A673 (cell line): ENCODE measurements around the gene DIS3L2. TPM values are rescaled to one million over a fixed set of nuclear protein-coding genes. Genes with fewer than 3 reads are reported as not detected.

Source experiments
- BruUV-seq: library from RNA; stranded (reverse); fragments of 400-500 nt; replicated peaks from 2 replicates; lab custom pipeline; 2021; lab: Mats Ljungman, UMichigan
- CTCF ChIA-PET: fragments of 300-600 bp; sonication (Branson Sonifier 250); formaldehyde crosslinking; loops from one replicate; lab custom pipeline; 2022; ENCODE audit warnings: antibody characterized with exemption; lab: Charles Lee
- POLR2A ChIA-PET: fragments of 300-600 bp; sonication (Branson Sonifier 250); formaldehyde crosslinking; loops from one replicate; lab custom pipeline; 2022; ENCODE audit warnings: antibody characterized with exemption; ENCODE audit not compliant: low non-redundant PET; lab: Charles Lee
- DNase-seq: peaks from one replicate; pipeline ENCODE4 v3.0.0-alpha.2; 2015; ENCODE audit warnings: low spot score
- H3K27ac ChIP-seq: fragments of 200-600 bp; sonication (generic); 2 replicates; pipeline ENCODE4 v1.5.1; 2016; ENCODE audit warnings: mixed run types, low read depth, mild to moderate bottlenecking, mixed read lengths, antibody characterized with exemption, low read length; ENCODE audit not compliant: poor library complexity, severe bottlenecking
- H3K27me3 ChIP-seq: fragments of 200-600 bp; sonication (generic); replicated peaks from 2 replicates; pipeline ENCODE4 v1.6.1; 2017; ENCODE audit warnings: mixed run types, low read depth, mild to moderate bottlenecking, mixed read lengths, antibody characterized with exemption, low read length; ENCODE audit not compliant: insufficient read depth, poor library complexity
- H3K36me3 ChIP-seq: fragments of 200-600 bp; sonication (generic); 2 replicates; pipeline ENCODE4 v1.6.1; 2016; ENCODE audit warnings: mixed run types, mild to moderate bottlenecking, mixed read lengths, antibody characterized with exemption, low read length; ENCODE audit not compliant: insufficient read depth, poor library complexity, severe bottlenecking
- H3K4me1 ChIP-seq: fragments of 200-600 bp; sonication (generic); 2 replicates; pipeline ENCODE4 v1.6.1; 2017; ENCODE audit warnings: mixed run types, mild to moderate bottlenecking, mixed read lengths, antibody characterized with exemption, low read length; ENCODE audit not compliant: insufficient read depth, poor library complexity, severe bottlenecking
- H3K4me3 ChIP-seq: fragments of 200-600 bp; sonication (generic); 2 replicates; pipeline ENCODE4 v1.5.1; 2016; ENCODE audit warnings: low read depth, mixed run types, mild to moderate bottlenecking, mixed read lengths, low read length; ENCODE audit not compliant: poor library complexity, severe bottlenecking
- H3K9me3 ChIP-seq: fragments of 200-600 bp; sonication (generic); 2 replicates; pipeline ENCODE4 v1.6.1; 2016; ENCODE audit warnings: mixed run types, low read depth, mild to moderate bottlenecking, mixed read lengths, antibody characterized with exemption, low read length; ENCODE audit not compliant: poor library complexity, severe bottlenecking
- CTCF ChIP-seq: fragments of 300-800, 200-600 bp; sonication (generic); conservative IDR thresholded peaks from 2 replicates; pipeline ENCODE4 v1.5.1; 2017; ENCODE audit warnings: low read depth, mild to moderate bottlenecking, antibody characterized with exemption, low read length, moderate library complexity, mixed read lengths
- EZH2 ChIP-seq: fragments of 200-600 bp; sonication (generic); IDR thresholded peaks from 2 replicates; pipeline ENCODE4 v1.6.1; 2017; ENCODE audit warnings: borderline replicate concordance, low read depth, mild to moderate bottlenecking, mixed read lengths, antibody characterized with exemption, low read length; ENCODE audit not compliant: poor library complexity, severe bottlenecking
- intact Hi-C: fragments of 100-400 bp; cut with micrococcal nuclease; formaldehyde crosslinking; loops from one replicate; pipeline ENCODE4 v1.10.0; 2022; ENCODE audit not compliant: unreplicated experiment
- total RNA-seq: library from RNA; stranded (reverse); gene quantifications from 2 replicates; pipeline ENCODE4 v1.2.3, GENCODE V29; 2021

The DIS3L2 gene
- total RNA-seq, 1 experiment from 2014 or later: 38.7 TPM

GRCh38 chr2:231920366-231920765, 41.1 kb upstream of the DIS3L2 start:
- no peaks in the 10 kb centered on the region for H3K36me3 ChIP-seq
- H3K27me3 ChIP-seq: peaks cover 19% of the 10 kb centered on the region
- ChIA-PET CTCF (no interaction called here), POLR2A (no interaction called here)
- TF ChIP-seq CTCF (no peak), EZH2 (no peak)
- H3K9me3 ChIP-seq: no peaks in the 10 kb centered on the region
- intact Hi-C loops: loop anchor here (5.0 to 10.0 kb wide), 2 partner anchors 312 to 374 kb away; no protein-coding TSS in a partner anchor
- no peak overlapping the region for H3K4me3 ChIP-seq
- DNase-seq: no peak
- BruUV-seq: no TSS peak
- H3K4me1 ChIP-seq: peaks cover under 1% of the 10 kb centered on the region
- H3K27ac ChIP-seq: no peak overlapping the region

- ChIA-PET POLR2A (no interaction called here), CTCF (no interaction called here)
- no peaks in the 10 kb centered on the region for H3K36me3 ChIP-seq
- H3K4me1 ChIP-seq: peaks cover 5% of the 10 kb centered on the region
- no peak overlapping the region for H3K4me3 ChIP-seq
- TF ChIP-seq CTCF: no peak
- no peak for TF ChIP-seq EZH2
- H3K27ac ChIP-seq: no peak overlapping the region
- BruUV-seq: no TSS peak
- intact Hi-C loops: loop anchor here (5.0 to 10.0 kb wide), 2 partner anchors 312 to 374 kb away; no protein-coding TSS in a partner anchor
- DNase-seq: no peak
- H3K9me3 ChIP-seq: no peaks in the 10 kb centered on the region
- H3K27me3 ChIP-seq: peaks cover 22% of the 10 kb centered on the region
Observed at GRCh38 chr2:231920795-231921194, 40.7 kb upstream of the DIS3L2 start.

DNA sequence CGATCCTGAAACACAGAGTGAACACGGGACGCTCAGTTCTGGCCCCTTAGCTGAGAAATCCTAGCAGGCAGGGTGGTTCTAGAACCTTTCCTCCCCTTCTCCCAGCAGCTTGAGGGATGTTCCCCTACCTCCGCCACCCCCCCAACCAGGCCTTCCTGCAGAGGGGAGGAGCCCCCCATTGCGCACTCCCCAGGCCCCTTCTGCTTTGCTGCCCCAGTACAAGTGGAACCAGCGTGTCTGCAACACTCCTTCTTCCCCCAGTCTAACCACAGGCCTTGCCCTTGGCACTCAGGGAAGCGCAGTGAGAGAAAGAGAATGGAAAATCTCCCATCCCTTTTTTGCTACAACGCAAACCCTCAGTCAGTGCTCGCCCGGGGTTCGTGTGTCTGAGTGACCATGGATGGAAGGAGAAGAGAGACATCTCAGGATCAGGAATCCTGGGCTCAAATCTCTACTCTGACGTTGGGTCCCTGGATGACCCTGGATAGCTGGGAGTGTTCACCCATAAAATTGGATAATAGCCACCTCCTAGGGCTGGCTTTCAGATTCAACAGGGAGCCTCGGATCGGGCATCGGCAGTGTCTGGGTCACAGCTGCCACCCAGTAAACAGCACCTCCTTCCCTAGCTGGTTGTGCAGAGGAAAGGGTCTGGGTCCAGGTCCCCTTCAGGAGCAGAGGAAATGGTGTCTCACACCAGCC, 39.1 kb upstream of the DIS3L2 start:
- CTCF ChIA-PET: no interaction called here
- peaks cover 14% of the 10 kb centered on the region for H3K4me1 ChIP-seq
- intact Hi-C loops: loop anchor here (5.0 to 10.0 kb wide), 2 partner anchors 310 to 372 kb away; no protein-coding TSS in a partner anchor
- no peaks in the 10 kb centered on the region for H3K9me3 ChIP-seq
- peaks cover 32% of the 10 kb centered on the region for H3K27me3 ChIP-seq
- POLR2A ChIA-PET: no interaction called here
- no peaks in the 10 kb centered on the region for H3K36me3 ChIP-seq
- no peak overlapping the region for H3K27ac ChIP-seq
- H3K4me3 ChIP-seq: no peak overlapping the region
- no TSS peak for BruUV-seq
- TF ChIP-seq EZH2: no peak
- TF ChIP-seq CTCF: no peak
- no peak for DNase-seq
